GM19438 (cell line): ENCODE data around the gene OPRL1.

Source experiments
- ATAC-seq: cut with Tn5 transposase; IDR thresholded peaks from one replicate; pipeline ENCODE4 v1.9.1; 2021; ENCODE audit warnings: low read depth; ENCODE audit not compliant: unreplicated experiment

Gene OPRL1

GRCh38 chr20:64070244-64070993 is 9.5 kb upstream of the OPRL1 start:
- ATAC-seq: no peak

GRCh38 chr20:64071341-64072332 is 8.2 kb upstream of the OPRL1 start:
- no peak for ATAC-seq

GRCh38 chr20:64072498-64073063 is 7.3 kb upstream of the OPRL1 start:
- no peak for ATAC-seq

- ATAC-seq: no peak
Measured at GRCh38 chr20:64073476-64074183, 6.3 kb upstream of the OPRL1 start.

GRCh38 chr20:64074184-64074789 is 5.6 kb upstream of the OPRL1 start:
- ATAC-seq: no peak

- ATAC-seq: no peak
Measured at GRCh38 chr20:64074963-64075362, 4.9 kb upstream of the OPRL1 start.

GRCh38 chr20:64075556-64075955 is 4.3 kb upstream of the OPRL1 start:
- no peak for ATAC-seq

- no peak for ATAC-seq
Measured at GRCh38 chr20:64076061-64076997, 3.6 kb upstream of the OPRL1 start.

GRCh38 chr20:64077094-64077493 is 2.8 kb upstream of the OPRL1 start:
- no peak for ATAC-seq

- ATAC-seq: no peak
Measured at GRCh38 chr20:64077541-64077875, 2.4 kb upstream of the OPRL1 start.

GRCh38 chr20:64077876-64078551 is 1.9 kb upstream of the OPRL1 start:
- peak; percentile 32 for ATAC-seq

GRCh38 chr20:64078934-64079272 is 979 bp upstream of the OPRL1 start:
- no peak for ATAC-seq

GRCh38 chr20:64079273-64080012 is 439 bp upstream of the OPRL1 start, which contains the start of gene RGS19:
RGS19 (minus strand) TSS chr20:64079518; CDS start chr20:64076886, 2,632 bp downstream.
- peak; percentile 44 for ATAC-seq

- no peak for ATAC-seq
Measured at GRCh38 chr20:64080813-64081623, 1.1 kb downstream of the OPRL1 start.

GRCh38 chr20:64081624-64081964 is 1.7 kb downstream of the OPRL1 start:
- ATAC-seq: no peak

- no peak for ATAC-seq
Measured at GRCh38 chr20:64082126-64082731, 2.3 kb downstream of the OPRL1 start.

GRCh38 chr20:64082820-64083377 is 3.0 kb downstream of the OPRL1 start:
- no peak for ATAC-seq
